Upper lobe of right lung (tissue), 1 donor: ENCODE data around the gene GNG12. TPM values are rescaled to one million over a fixed set of nuclear protein-coding genes. Genes with fewer than 3 reads are reported as not detected.

ENCODE experiments used
- ATAC-seq: fragments of 200-7000 bp; cut with Tn5 transposase; one replicate; pipeline ENCODE4 v1.9.1; 2020; ENCODE audit warnings: mild to moderate bottlenecking, moderate library complexity
- DNase-seq: peaks from one replicate; pipeline ENCODE4 v3.0.0-alpha.2; 2020
- H3K27ac ChIP-seq: fragments of 200-600 bp; one replicate; pipeline ENCODE4 v1.8.0; 2022
- H3K27me3 ChIP-seq: fragments of 200-600 bp; one replicate; pipeline ENCODE4 v1.8.0; 2022; ENCODE audit warnings: mild to moderate bottlenecking
- H3K36me3 ChIP-seq: fragments of 200-600 bp; one replicate; pipeline ENCODE4 v1.8.0; 2022
- H3K4me1 ChIP-seq: fragments of 200-600 bp; one replicate; pipeline ENCODE4 v1.8.0; 2022
- H3K4me3 ChIP-seq: fragments of 200-600 bp; one replicate; pipeline ENCODE4 v1.8.0; 2022; ENCODE audit warnings: mild to moderate bottlenecking
- H3K9me3 ChIP-seq: fragments of 200-600 bp; one replicate; pipeline ENCODE4 v1.8.0; 2022
- CTCF ChIP-seq: fragments of 200-600 bp; IDR thresholded peaks from one replicate; pipeline ENCODE4 v1.8.0; 2022; ENCODE audit warnings: antibody characterized with exemption
- intact Hi-C: fragments of 100-400 bp; cut with DNase I; formaldehyde crosslinking; loops from one replicate; pipeline ENCODE4 v1.11.0; 2022
- total RNA-seq: library from RNA; stranded (reverse); fragmentation: NEBNext Ultra II Directional; extraction: Animal tissue kit (Norgen Biotek cat#: 25700); gene quantifications from one replicate; pipeline ENCODE4 v1.2.1, GENCODE V29; 2021
- donor health status: DM: no; HTN: yes; CAD: no; lungs with severe emphysema.

The GNG12 gene
- total RNA-seq, 1 donor from 2014 or later, result 59.8 TPM

GRCh38 chr1:67855961-67856360 is 22.7 kb upstream of the GNG12 start:
- ATAC-seq (no peak), DNase-seq (no peak)
- Histone ChIP-seq H3K9me3 (no peaks in the 10 kb centered on the region), H3K4me3 (no peak overlapping the region), H3K4me1 (no peaks in the 10 kb centered on the region), H3K36me3 (no peaks in the 10 kb centered on the region), H3K27me3 (no peaks in the 10 kb centered on the region), H3K27ac (no peak overlapping the region)
- no peak for TF ChIP-seq CTCF
- intact Hi-C loops, result loop anchor here (10.0 kb wide), 1 partner anchor 259 kb away; no protein-coding TSS in a partner anchor

GRCh38 chr1:67855444-67855843 is 22.2 kb upstream of the GNG12 start:
- Histone ChIP-seq H3K36me3 (no peaks in the 10 kb centered on the region), H3K4me3 (no peak overlapping the region), H3K27me3 (no peaks in the 10 kb centered on the region), H3K9me3 (no peaks in the 10 kb centered on the region), H3K4me1 (peaks cover 4% of the 10 kb centered on the region), H3K27ac (no peak overlapping the region)
- DNase-seq (no peak), ATAC-seq (no peak)
- TF ChIP-seq CTCF, result no peak
- intact Hi-C loops, result loop anchor here (10.0 kb wide), 1 partner anchor 259 kb away; no protein-coding TSS in a partner anchor

GRCh38 chr1:67853704-67854103 is 20.4 kb upstream of the GNG12 start:
- no peak overlapping the region for H3K27ac ChIP-seq
- ATAC-seq, result peak; percentile 79
- no peaks in the 10 kb centered on the region for H3K36me3 ChIP-seq
- peak; percentile 65 for TF ChIP-seq CTCF
- no peaks in the 10 kb centered on the region for H3K27me3 ChIP-seq
- no peaks in the 10 kb centered on the region for H3K9me3 ChIP-seq
- H3K4me3 ChIP-seq, result no peak overlapping the region
- peak; percentile 76 for DNase-seq
- H3K4me1 ChIP-seq, result peaks cover 7% of the 10 kb centered on the region
- intact Hi-C loops, result loop anchor here (10.0 kb wide), 1 partner anchor 261 kb away; no protein-coding TSS in a partner anchor

GRCh38 chr1:67851800-67852199 is 18.5 kb upstream of the GNG12 start:
- H3K27ac ChIP-seq, result no peak overlapping the region
- no peaks in the 10 kb centered on the region for H3K9me3 ChIP-seq
- TF ChIP-seq CTCF, result no peak
- no peaks in the 10 kb centered on the region for H3K36me3 ChIP-seq
- DNase-seq, result no peak
- intact Hi-C loops, result loop anchor here (10.0 kb wide), 1 partner anchor 263 kb away; no protein-coding TSS in a partner anchor
- no peaks in the 10 kb centered on the region for H3K27me3 ChIP-seq
- no peak for ATAC-seq
- H3K4me3 ChIP-seq, result no peak overlapping the region
- H3K4me1 ChIP-seq, result peaks cover 7% of the 10 kb centered on the region

GRCh38 chr1:67850611-67851075 is 17.4 kb upstream of the GNG12 start:
- no peaks in the 10 kb centered on the region for H3K36me3 ChIP-seq
- intact Hi-C loops, result loop anchor here (10.0 kb wide), 1 partner anchor 264 kb away; no protein-coding TSS in a partner anchor
- no peak for TF ChIP-seq CTCF
- H3K4me3 ChIP-seq, result no peak overlapping the region
- no peaks in the 10 kb centered on the region for H3K9me3 ChIP-seq
- DNase-seq (peak; percentile 81), ATAC-seq (peak; percentile 78)
- H3K4me1 ChIP-seq, result peaks cover 7% of the 10 kb centered on the region
- H3K27me3 ChIP-seq, result no peaks in the 10 kb centered on the region
- H3K27ac ChIP-seq, result no peak overlapping the region
